Eye (tissue), 1 donor: ENCODE measurements around the gene GIGYF2.
"Not testable (repeated sequence)": the region's sequence is repeated elsewhere in the genome, so short reads cannot be mapped to it uniquely, and the experiment has no call there.

Experiments
- DNase-seq: peaks from one replicate; pipeline ENCODE4 v3.0.0-alpha.2; 2015

The GIGYF2 gene

DNA sequence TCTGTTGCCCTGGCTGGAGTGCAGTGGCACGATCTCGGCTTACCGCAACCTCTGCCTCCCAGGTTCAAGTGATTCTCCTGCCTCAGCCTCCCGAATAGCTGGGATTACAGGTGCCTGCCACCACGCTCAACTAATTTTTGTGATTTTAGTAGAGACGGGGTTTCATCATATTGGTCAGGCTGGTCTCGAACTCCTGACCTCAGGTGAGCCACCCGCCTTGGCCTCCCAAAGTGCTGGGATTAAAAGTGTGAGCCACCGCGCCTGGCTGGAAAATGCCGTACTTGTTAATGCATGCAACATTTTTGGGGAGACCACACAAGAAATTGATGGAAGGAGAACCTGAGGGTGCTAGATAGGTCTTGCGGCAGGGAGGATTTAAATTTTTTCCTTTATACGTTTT lies 6.0 kb upstream of the GIGYF2 start:
- DNase-seq = not testable (repeated sequence)

DNA sequence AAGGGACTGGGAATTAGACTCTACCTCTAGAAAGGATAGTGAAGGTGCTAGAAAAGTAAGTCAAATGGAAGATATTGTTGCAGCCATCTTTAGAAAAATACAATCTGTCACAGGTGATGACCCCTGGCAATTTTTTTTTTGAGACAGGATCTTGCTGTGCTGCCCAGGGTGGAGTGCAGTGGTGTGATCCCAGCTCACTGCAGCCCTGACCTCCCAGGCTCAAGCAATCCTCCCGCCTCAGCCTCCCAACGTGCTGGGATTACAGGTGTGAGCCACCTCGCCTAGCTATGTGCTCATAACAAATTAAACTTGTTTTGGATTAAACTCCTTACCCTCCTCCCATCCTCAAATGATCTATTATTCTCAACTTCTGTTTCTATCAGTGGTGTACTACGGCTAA lies 3.8 kb upstream of the GIGYF2 start:
- DNase-seq = no peak

DNA sequence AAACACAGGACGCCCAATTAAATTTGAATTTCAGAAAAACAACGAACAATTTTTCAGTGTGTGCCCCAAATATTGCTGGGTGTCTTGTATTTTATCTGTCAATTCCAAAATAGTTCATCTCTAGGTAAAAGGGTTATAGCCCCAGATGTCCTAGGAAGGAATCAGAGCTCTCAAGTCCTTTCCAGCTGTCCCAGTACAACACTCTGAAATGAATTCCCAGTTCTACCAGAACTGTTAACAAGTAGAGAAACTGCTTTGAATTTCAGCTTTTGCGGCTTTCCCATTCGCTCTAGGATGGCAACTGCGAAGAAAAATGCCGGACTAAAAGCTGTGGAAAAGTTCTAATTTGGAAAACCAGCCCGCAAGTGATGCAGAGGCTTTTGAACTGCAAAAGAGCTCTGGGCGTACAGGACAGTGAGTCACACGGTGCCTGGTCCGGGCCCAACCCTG lies 497 bp upstream of the GIGYF2 start:
- DNase-seq = no peak

DNA sequence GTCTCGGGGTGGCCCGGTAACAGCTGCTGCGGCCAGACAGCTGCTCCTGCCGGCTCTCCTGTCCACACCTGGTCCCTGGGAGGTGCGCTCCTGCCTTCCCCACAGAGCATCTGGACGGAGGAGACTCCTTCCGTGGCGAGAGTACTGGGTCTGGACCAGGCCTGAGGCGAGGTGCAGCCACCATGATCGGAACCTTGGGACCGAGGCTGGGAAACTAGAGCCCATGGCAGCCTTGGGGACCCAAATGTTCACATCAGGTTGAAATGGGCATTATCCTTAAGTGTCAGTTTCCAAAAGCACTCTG lies 628 bp downstream of the GIGYF2 start:
- no peak for DNase-seq

DNA sequence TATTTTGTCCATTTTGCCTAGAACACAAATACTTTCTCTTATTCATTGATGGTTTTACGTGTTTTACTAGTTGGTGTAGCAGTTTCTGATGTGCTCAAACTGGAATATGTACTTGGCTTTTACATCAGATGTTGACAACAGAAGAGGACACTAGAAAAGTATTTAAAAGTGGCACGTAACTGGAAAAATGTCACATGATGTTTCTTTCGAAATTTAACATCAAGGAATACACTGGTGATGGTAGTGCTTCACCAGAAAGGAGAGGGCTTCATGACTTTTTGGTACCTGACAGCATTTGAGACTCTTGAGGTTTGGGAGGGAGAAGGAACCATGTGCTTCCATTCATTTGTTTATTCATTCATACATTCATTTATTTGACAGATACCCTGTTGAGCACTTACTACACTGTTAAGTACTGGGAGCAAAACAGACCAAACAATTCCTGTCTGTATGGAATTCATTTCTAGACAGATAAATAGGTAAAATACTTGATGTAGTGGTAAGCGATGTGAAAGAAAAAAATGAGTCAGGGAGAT lies 1.5 kb downstream of the GIGYF2 start:
- peak; percentile 5 for DNase-seq

DNA sequence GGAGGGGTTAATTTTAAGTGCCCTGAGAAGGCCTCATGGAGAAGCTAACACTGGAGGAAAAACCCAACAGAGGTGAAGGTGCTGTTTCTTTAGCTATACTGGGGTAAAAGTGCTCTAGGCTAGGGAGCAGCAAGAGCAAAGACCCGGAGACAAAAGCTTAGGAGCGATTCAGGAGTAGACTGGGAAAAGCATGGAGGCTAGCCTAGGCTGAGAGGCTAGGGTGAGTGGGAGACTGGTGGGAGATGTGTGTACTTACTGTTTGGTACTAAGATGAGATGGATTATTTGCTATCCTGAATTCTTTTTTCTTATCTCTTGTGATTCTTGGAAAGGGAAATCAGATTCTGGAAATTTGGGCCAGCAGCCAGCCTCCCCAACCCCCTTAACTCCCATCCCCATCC lies 2.0 kb downstream of the GIGYF2 start:
- peak; percentile 5 for DNase-seq

DNA sequence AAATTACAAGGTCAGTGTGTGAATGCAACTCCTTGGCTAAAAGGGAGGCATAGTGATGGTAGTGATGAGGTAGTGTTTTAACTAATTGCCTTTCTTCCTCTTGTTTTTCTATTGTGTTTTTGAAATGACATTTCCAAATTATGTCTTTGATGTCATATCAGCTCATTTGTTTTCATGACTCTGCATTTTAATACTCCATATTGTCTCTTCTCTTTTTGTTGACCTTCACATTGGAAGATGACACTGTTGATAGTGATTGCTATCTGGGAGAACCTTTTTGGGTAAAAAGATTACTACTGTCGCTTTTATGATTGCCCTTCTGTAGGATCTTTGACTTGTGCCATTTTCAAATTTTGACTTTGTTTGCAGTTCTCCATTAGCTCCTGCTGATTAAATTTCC lies 3.0 kb downstream of the GIGYF2 start:
- DNase-seq = no peak

DNA sequence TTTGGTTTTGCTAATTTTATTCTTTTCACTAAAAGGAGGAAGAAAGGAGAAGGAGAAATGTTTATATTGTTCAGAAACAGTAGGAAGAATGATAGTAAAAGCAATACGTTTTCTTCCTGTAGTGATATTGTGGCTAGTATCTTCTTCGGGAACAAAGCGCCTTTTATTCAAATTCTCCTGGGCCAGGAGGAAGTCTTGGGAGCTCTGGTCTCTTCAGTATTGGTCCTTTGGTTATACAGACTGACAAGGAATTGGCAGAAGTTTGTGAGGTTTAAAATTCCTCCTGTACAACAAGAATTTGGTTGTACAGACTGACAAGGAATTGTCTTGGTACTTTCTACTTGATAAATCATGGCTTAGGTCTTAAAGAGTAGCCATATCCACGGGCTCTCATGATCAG lies 9.9 kb downstream of the GIGYF2 start:
- DNase-seq = no peak

DNA sequence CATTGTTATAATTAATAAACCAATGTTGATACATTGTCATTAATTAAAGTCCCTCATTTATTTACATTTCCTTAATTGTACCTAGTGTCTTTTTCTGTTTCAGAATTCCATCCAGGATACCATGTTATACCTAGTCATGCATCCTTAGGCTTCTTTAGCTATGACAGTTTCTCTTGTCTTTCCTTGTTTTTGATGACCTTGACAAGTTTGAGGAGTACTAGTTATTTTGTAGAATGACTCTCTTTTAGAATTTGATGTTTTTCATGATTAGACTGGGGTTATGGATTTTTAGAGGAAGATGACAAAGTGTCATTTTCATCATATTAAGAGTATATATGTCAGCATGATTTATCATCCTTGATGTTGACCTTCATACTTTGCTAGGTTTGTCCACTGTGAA lies 16.4 kb downstream of the GIGYF2 start:
- no peak for DNase-seq

DNA sequence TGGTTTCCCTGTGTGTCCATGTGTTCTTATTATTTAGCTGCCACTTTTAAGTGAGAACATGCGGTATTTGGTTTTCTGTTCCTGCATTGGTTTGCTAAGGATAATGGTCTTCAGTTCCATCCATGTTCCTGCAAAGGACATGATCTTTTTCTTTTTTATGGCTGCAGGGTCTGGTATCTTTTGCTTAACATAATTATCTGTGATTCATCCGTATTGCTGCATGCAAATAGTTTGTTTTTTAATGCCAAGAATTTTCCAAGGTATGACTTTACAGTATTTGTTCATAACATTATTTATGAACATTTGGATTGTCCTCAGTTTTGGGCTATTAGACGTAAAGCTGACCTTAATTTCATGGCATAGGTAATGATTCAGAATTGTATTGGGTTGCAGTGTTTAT lies 17.8 kb downstream of the GIGYF2 start:
- DNase-seq = no peak

DNA sequence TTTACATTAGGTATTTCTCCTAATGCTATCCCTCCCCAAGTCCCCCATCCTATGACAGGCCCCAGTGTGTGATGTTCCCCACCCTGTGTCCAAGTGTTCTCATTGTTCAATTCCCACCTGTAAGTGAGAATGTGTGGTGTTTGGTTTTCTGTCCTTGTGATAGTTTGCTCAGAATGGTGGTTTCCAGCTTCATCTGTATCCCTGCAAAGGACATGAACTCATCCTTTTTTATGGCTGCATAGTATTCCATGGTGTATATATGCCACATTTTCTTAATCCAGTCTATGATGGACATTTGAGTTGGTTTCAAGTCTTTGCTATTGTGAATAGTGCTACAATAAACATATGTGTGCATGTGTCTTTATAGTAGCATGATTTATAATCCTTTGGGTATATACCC lies 22.9 kb downstream of the GIGYF2 start:
- DNase-seq = not testable (repeated sequence)

DNA sequence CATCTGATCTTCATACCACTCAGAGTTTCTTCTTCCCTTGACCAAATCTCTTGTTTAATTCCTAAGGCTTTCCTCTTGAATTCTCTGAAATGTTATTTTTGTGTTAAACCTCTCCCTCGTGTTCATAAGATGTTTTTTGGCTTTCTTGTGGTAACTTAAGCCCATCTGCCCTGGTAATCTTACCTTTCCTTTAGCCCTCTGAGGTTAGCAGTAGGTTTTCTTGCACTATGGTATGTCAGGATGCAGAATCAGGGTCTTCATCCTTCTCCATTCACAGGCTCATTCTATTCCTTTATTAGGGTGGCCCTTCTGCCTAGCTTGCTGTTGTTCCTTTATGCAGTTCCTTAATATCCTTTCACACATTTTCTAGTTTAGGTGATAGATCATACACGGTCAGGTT lies 24.1 kb downstream of the GIGYF2 start:
- no peak for DNase-seq

DNA sequence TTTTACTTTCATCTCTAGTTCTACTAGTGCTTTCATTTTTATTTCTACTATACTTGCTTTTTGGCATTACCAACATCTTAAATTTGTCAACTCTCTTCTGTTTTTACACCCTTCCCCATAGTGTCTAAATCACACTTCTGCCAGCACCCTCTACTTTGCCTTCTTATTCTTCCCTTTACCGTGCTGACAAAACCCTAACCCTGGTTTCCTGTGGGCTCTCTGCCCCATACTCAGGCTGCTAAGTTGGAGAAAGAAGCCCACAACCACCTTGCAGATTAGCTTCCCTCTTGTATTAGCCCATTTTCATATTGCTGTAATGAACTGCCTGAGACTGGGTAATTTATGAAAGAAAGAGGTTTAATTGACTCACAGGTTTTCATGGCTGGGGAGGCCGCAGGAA lies 24.8 kb downstream of the GIGYF2 start:
- DNase-seq = no peak

DNA sequence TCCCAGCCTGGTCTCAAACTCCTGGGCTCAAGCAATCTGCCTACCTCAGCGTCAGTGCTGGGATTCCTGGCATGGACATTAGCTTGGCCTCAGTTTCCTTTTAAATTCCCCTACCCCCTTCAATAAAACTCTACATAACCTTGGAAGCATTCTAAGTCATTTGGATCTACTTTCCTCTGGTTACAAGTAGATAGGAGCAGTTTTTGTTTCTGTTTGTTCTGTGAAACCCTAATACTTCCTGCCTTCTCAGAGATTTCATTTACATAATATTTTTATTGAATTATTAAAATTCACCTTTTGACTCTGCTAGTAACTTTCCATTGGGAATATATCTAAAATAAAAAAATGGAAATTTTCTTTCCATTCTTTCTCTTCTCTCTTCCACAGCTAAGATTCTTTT lies 25.9 kb downstream of the GIGYF2 start:
- DNase-seq = no peak

DNA sequence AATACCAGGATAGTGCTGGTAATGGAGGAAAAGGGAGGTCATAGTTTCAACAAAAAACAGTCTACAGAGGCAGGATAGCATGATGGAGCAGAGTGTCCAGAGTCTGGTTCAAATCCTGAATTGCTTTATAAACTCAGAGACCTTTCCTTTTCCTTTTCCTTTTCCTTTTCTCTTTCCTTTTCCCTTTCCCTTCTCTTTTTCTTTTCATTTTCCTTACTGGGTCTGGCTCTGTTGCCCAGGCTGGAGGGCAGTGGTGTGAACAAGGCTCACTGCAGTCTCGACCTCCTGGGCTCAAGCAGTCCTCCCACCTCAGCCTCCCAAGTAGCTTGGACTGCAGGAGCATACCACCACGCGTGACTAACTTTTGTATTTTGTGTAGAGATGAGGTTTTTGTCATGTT lies 31.7 kb downstream of the GIGYF2 start:
- no peak for DNase-seq

DNA sequence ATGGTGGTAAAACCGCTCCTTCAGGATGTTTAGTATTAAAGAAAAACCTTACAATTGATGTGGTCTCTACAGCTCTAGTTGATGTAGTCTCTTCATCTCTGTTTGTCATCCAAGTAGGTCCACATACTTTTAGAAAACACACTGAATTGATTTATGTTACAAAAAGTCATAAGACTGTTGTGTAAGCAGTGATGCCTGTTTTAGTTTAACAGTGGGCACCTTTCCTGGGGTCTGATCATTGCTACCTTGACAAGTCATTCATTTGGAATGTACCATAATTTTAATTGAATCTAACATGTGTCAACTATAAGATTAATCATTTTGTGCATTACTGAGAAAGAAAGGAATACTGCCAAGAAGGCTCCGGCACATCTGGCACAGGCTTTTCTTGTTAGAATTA lies 34.3 kb downstream of the GIGYF2 start:
- peak; percentile 32 for DNase-seq

DNA sequence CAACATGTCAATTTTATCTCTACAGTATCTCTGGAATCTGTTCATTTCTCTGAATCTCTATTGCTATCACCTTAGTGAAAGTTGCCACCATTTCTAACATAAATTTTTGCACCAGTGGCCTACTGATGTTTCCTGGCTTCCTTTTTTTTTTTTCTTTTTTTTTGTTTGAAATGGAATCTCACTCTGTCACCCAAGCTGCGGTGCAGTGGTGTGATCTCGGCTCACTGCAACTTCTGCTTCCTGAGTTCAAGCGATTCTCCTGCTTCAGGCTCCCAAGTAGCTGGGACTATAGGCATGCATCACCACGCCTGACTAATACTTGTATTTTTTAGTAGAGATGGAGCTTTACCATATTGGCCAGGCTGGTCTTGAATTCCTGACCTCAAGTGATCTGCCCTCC lies 44.2 kb downstream of the GIGYF2 start:
- DNase-seq = no peak

DNA sequence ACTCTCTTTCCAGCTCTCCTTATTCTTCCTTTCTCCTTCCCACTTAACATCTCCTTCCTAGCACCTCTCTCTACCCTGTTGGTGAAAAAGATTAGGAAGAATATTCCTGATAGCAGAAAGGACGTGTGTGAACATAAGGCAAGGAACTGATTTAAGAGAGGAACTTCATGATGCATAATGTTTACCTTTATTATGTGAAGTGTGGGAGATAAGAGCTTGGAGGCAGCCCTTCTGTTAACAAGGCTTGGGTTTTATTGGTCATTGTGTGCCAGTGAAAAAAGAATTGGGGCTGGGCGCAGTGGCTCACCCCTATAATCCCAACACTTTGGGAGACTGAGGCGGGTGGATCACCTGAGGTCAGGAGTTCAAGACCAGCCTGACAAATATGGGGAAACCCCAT lies 44.8 kb downstream of the GIGYF2 start:
- no peak for DNase-seq

DNA sequence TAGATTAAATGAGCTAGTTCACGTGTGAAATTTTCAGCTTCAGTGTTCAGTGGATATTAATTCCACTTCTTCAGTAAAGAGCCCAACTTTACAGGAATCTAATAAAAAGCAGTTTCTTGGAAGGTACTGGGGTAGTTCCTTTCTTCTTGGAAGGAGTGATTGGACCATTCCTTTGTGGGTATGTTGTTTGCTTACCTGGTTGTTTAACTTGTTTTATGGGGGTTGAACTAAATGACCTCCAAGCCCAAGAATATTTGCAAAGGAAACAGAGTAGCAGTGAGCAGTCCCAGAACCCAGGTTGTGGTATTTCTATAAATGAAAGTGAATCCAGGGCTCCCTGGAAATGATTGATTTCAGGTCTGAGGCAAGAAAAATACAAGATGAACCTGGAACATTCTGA lies 47.8 kb downstream of the GIGYF2 start:
- no peak for DNase-seq

DNA sequence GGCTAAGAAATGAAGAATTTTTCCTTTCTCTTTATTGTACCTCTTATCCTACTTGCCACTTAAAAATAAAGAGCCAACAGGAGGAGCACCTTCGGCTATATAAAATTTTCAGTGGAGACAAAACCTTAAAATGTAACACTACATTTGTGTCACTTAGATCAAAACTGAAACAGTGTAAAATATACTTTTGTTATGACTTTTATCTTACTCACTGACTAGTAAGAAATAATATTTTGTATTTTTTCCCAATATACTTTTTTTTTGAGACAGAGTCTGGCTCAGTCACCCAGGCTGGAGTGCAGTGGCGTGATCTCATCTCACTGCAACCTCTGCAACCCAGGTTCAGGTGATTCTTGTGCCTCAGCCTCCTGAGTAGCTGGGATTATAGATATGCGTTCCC lies 50.9 kb downstream of the GIGYF2 start:
- no peak for DNase-seq

DNA sequence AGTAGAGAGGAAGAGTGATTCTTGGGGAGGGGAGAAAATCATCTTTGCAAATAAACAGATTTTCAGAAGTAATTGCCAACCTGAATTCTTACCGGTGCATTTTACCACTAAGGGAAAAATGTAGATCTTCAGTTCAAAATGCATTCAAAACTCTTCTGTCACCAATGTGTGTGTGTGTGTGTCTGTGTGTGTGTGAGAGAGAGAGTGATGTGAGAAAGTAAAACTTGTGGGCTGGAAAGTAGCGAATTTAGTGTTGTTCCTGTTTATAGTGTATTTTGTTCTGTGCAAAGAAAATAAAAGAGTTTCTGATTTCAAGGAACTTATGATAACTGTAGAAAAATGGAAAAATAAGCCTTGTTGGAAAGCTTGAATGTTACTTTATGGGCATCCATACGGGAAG lies 52.2 kb downstream of the GIGYF2 start:
- DNase-seq = no peak

DNA sequence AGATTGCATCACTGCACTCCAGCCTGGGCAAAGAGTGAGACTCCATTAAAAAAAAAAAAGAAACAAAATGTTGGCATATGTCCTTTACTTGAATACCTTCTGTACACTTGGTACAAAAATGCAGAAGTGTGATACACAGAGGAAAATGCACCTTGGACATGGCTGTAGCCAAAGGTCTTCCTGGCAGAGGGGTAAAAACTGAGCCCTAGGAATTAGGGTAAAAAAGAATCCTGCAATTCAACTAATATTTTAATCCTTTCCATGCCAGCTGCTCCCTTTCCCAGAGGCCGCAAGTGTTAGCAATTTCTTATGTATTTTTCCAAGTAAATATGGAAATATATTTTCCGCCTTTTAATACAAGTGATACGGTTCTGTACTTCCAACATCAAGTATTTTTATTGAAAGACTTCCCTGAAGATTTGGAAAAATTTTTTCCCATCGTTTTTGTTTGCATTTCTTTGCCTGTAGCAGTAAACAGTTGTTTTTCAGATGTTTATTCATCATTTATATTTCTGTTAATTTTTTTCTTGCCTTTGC lies 53.1 kb downstream of the GIGYF2 start:
- no peak for DNase-seq

DNA sequence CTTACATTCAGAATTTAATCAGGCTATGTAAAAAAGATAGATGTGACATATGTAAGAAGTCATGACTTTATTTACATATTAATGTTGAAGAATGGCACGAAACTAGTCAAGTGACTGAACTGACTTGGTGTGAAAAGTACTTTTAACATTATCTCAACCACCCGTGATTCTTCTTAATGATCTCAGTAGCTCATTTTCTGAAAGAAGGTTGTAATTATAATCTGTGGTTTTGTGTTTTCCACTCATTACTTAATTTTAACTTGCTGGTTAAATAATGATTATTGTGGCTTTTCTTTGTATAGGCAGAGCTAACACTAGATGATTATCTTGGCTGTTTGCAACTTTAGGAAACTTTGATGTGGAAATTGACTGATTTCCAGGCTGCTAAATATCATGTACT lies 60.8 kb downstream of the GIGYF2 start:
- DNase-seq = no peak

DNA sequence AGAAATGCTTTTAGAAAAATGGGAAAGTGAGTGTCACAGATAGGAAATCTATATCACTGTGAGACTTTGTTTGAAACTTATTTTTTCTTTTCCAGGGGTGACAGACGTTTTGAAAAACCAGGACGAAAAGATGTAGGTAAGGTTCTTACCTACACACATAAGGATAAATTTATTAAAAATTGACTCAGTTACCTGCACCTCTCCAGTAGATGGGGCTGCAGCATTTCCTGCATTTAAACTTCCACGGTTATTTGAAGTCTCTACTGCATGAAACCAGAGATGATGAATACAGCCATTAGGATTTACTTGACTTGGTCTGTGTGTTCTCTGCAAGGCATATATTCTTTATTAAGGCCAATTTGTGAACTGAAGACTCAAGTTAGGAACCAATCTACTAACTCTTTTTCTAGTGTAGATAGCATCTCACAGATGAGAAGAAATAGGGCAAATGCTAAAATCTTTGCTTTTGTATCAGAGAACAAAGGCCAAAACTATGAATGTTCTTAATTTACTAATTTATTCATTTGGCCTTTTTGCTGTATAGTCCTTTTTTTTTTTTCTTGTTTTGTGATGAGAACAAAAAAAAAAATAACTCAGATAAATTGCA lies 64.3 kb downstream of the GIGYF2 start:
- peak; percentile 62 for DNase-seq

DNA sequence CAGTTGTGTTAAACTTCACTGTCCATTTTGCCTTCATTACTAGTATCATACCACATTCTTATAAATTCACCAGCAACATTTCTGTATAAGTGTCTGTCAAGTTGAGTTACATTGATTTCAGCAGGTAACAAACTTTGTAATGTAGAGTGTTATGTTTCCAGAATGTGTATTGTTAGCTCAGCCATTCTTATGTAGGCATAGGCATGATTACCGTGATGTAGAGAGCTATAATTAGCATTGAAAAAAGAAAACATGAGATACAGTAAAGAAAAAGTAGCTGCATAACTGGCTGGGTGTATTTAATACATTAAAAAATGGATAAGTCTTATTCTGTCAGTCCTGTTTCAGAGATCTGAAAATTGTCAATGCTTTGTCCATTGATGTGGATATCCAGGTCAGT lies 70.7 kb downstream of the GIGYF2 start:
- DNase-seq = no peak
